Gastrocnemius medialis (tissue), 4 donors: ENCODE data around the gene SMARCAD1. TPM values are rescaled to one million over a fixed set of nuclear protein-coding genes. Genes with fewer than 3 reads are reported as not detected.

ENCODE experiments used
- ATAC-seq, 2 donors: fragments of 150-250 bp; one replicate each; pipeline ENCODE4 v1.9.1; 2016
- DNase-seq, 2 donors: peaks; one replicate each; pipeline ENCODE4 v3.0.0-alpha.2; 2019
- H3K27ac ChIP-seq, 4 donors: fragments of 200-600 bp; sonication (generic); 1 replicate in 1 of 4; 2 replicates in 3 of 4; pipeline ENCODE4 v1.5.1; 2016 to 2018; ENCODE audit warnings: mild to moderate bottlenecking in 2 of 4, moderate library complexity in 1 of 4
- H3K27me3 ChIP-seq, 3 donors: fragments of 200-600 bp; sonication (generic) in 2 of 3; 1 replicate in 1 of 3; 2 replicates in 2 of 3; pipeline versions ENCODE4 v1.5.1 to v1.6.0; 2016 to 2019; ENCODE audit warnings: mild to moderate bottlenecking in 1 of 3, moderate library complexity in 1 of 3
- H3K36me3 ChIP-seq, 2 donors: fragments of 200-600 bp; sonication (generic) in 1 of 2; one replicate each; pipeline ENCODE4 v1.5.1; 2017 to 2018
- H3K4me1 ChIP-seq, 2 donors: fragments of 200-600 bp; sonication (generic) in 1 of 2; one replicate each; pipeline ENCODE4 v1.5.1; 2016 to 2017; ENCODE audit warnings: mild to moderate bottlenecking in 2 of 2
- H3K4me3 ChIP-seq, 4 donors: fragments of 200-600 bp; sonication (generic) in 3 of 4; 1 replicate in 1 of 4; 2 replicates in 3 of 4; pipeline ENCODE4 v1.5.1; 2016 to 2019; ENCODE audit warnings: mild to moderate bottlenecking in 2 of 4
- H3K9me3 ChIP-seq, 3 donors: fragments of 200-600 bp; sonication (generic) in 2 of 3; 1 replicate in 1 of 3; 2 replicates in 2 of 3; pipeline ENCODE4 v1.5.1; 2016 to 2019
- CTCF ChIP-seq, 5 experiments: fragments of 450-650 bp in 3 of 5; fragments of 200-600 bp in 2 of 5; sonication (generic) in 2 of 5; IDR thresholded peaks in 4 of 5; conservative IDR thresholded peaks in 1 of 5; 1 replicate in 4 of 5; 2 replicates in 1 of 5; pipeline ENCODE4 v1.5.1; 2016 to 2019; ENCODE audit warnings: antibody characterized with exemption in 5 of 5, mild to moderate bottlenecking in 3 of 5, moderate library complexity in 3 of 5
- POLR2A ChIP-seq, 2 donors: fragments of 450-650 bp; IDR thresholded peaks; one replicate each; pipeline ENCODE4 v1.6.1; 2017; ENCODE audit warnings: antibody characterized with exemption in 2 of 2, mild to moderate bottlenecking in 2 of 2, moderate library complexity in 2 of 2
- in situ Hi-C, 4 donors: fragments of 200-750 bp; cut with MboI; loops; one replicate each; pipeline versions ENCODE4 v1.15.0 to v1.8.0; 2017; ENCODE audit warnings: low sequenced_read_pairs in 4 of 4
- intact Hi-C: fragments of 100-400 bp; cut with DNase I; formaldehyde crosslinking; loops from one replicate; pipeline ENCODE4 v1.15.1; 2023; ENCODE audit warnings: low total_unique reads
- total RNA-seq, 4 donors: library from RNA; depleted of rRNA; stranded (reverse); fragments of >200 nt; gene quantifications; one replicate each; pipeline versions ENCODE4 v1.1.0 to v1.2.3, GENCODE V29; 2016

The SMARCAD1 gene
- total RNA-seq, result 10 to 100 TPM in 1 of 4 donors, 1 to 10 TPM in 3; 5.7 to 16.9 (median 8.0) TPM

GRCh38 chr4:94207469-94208224 lies at the start of gene SMARCAD1:
TSS of gene SMARCAD1 (plus strand) at chr4:94207865. CDS start at chr4:94208395, 530 bp downstream.
- peak; percentile 97 to 98 for ATAC-seq
- intact Hi-C loops (loop anchor here (5.0 to 10.0 kb wide), 3 partner anchors 200 to 790 kb away; no protein-coding TSS in a partner anchor), in situ Hi-C loops (no loop called here)
- TF ChIP-seq POLR2A (IDR thresholded peaks at IDR 0.05), result peak; percentile 21 to 29
- TF ChIP-seq CTCF (IDR thresholded peaks at IDR 0.05 in 4 of 5, conservative IDR thresholded peaks at IDR 0.05 in 1 of 5), result peak in 1 of 5 experiments; percentile 12
- peak within 1 kb of the TSS; percentile 86 to 99 (median 96) for H3K4me3 ChIP-seq
- no peaks in the 10 kb centered on the region for H3K9me3 ChIP-seq
- peak within 1 kb of the TSS; percentile 88 to 98 (median 96) for H3K27ac ChIP-seq
- DNase-seq, result peak; percentile 73 to 83
- no peaks in the 10 kb centered on the region for H3K27me3 ChIP-seq
- H3K4me1 ChIP-seq, result peaks cover 23 to 27% of the 10 kb centered on the region in 2 donors
- peaks cover 0 to 16% of the 10 kb centered on the region in 2 donors for H3K36me3 ChIP-seq

GRCh38 chr4:94158883-94159282 lies 48.8 kb upstream of the SMARCAD1 start:
- H3K4me3 ChIP-seq, result no peak overlapping the region
- no peak for ATAC-seq
- no peaks in the 10 kb centered on the region for H3K9me3 ChIP-seq
- no peaks in the 10 kb centered on the region for H3K4me1 ChIP-seq
- DNase-seq, result no peak
- TF ChIP-seq POLR2A (IDR thresholded peaks at IDR 0.05), result no peak
- TF ChIP-seq CTCF (IDR thresholded peaks at IDR 0.05 in 4 of 5, conservative IDR thresholded peaks at IDR 0.05 in 1 of 5), result no peak
- H3K36me3 ChIP-seq, result no peaks in the 10 kb centered on the region
- in situ Hi-C loops (no loop called here), intact Hi-C loops (no loop called here)
- H3K27me3 ChIP-seq, result no peaks in the 10 kb centered on the region
- no peak overlapping the region for H3K27ac ChIP-seq

GRCh38 chr4:94159790-94160189 lies 47.9 kb upstream of the SMARCAD1 start:
- Histone ChIP-seq H3K36me3 (no peaks in the 10 kb centered on the region), H3K9me3 (no peaks in the 10 kb centered on the region), H3K27me3 (no peaks in the 10 kb centered on the region), H3K27ac (no peak overlapping the region), H3K4me3 (no peak overlapping the region), H3K4me1 (no peaks in the 10 kb centered on the region)
- intact Hi-C loops, result no loop called here
- in situ Hi-C loops, result no loop called here
- ATAC-seq (no peak), DNase-seq (no peak)
- TF ChIP-seq POLR2A (IDR thresholded peaks at IDR 0.05) (no peak), CTCF (IDR thresholded peaks at IDR 0.05 in 4 of 5, conservative IDR thresholded peaks at IDR 0.05 in 1 of 5) (no peak)

GRCh38 chr4:94160774-94161173 lies 46.9 kb upstream of the SMARCAD1 start:
- H3K27me3 ChIP-seq, result no peaks in the 10 kb centered on the region
- H3K4me1 ChIP-seq, result no peaks in the 10 kb centered on the region
- no peak for TF ChIP-seq POLR2A (IDR thresholded peaks at IDR 0.05)
- TF ChIP-seq CTCF (IDR thresholded peaks at IDR 0.05 in 4 of 5, conservative IDR thresholded peaks at IDR 0.05 in 1 of 5), result no peak
- H3K27ac ChIP-seq, result no peak overlapping the region
- H3K36me3 ChIP-seq, result no peaks in the 10 kb centered on the region
- in situ Hi-C loops (no loop called here), intact Hi-C loops (no loop called here)
- DNase-seq (no peak), ATAC-seq (no peak)
- no peaks in the 10 kb centered on the region for H3K9me3 ChIP-seq
- no peak overlapping the region for H3K4me3 ChIP-seq
